ENCODE results near the gene CRLF1. TPM values are rescaled to one million over a fixed set of nuclear protein-coding genes. Genes with fewer than 3 reads are reported as not detected.

Gene CRLF1
- total and polyA plus RNA-seq, 2 donors (not counting 1 experiment from before 2014, with no cell fraction given) = not detected

DNA sequence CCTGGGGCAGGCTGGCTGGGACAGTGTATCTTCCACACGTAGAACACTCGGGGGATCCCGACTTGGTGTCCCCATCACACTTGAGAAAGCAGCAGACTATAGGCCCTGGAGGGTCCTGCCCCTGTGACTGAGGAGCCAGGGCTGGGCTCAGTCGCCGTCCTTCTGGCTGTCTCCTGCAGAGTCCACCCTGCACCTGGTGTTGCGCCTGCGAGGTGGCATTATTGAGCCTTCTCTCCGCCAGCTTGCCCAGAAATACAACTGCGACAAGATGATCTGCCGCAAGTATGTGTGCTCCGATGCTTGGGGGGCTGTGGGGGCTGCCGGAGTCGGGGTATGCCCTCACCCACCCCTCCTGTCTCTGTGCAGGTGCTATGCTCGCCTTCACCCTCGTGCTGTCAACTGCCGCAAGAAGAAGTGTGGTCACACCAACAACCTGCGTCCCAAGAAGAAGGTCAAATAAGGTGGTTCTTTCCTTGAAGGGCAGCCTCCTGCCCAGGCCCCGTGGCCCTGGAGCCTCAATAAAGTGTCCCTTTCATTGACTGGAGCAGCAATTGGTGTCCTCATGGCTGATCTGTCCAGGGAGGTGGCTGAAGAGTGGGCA lies 31.8 kb downstream of the CRLF1 start:
- H3K27me3 Mint-ChIP-seq = no peaks in the 10 kb centered on the region
- ATAC-seq (ENCODE audit: low read depth) (no peak), DNase-seq (no peak)
- Histone ChIP-seq H3K27ac (ENCODE audit: low read length in 2 of 2) (no peak overlapping the region), H4K20me1 (ENCODE audit: control insufficient read depth, insufficient read depth, low read length, poor library complexity, severe bottlenecking) (peaks cover 26% of the 10 kb centered on the region), H3K4me2 (replicated peaks; ENCODE audit: low read depth, low read length, poor library complexity, severe bottlenecking) (no peak overlapping the region), H3K79me2 (ENCODE audit: control insufficient read depth, insufficient read depth, low read length) (peaks cover 19% of the 10 kb centered on the region), H3K36me3 (replicated peaks in 1 of 2; ENCODE audit: control extremely low read depth in 1 of 2, control insufficient read depth in 1 of 2, extremely low read depth in 1 of 2, insufficient read depth in 2 of 2, low read length in 1 of 2) (peaks cover 0 to 42% of the 10 kb centered on the region in 2 experiments), H3K27me3 (replicated peaks in 1 of 4; ENCODE audit: control extremely low read depth in 1 of 4, control insufficient read depth in 3 of 4, insufficient read depth in 4 of 4, low read length in 3 of 4) (no peaks in the 10 kb centered on the region), H3K9me3 (ENCODE audit: control extremely low read depth in 1 of 3, control insufficient read depth in 2 of 3, insufficient read depth in 1 of 3, low read length in 2 of 3) (no peaks in the 10 kb centered on the region), H3K4me3 (ENCODE audit: control extremely low read depth in 1 of 5, extremely low read depth in 1 of 5, insufficient read depth in 1 of 5, low read depth in 2 of 5, low read length in 4 of 5) (no peak overlapping the region), H3K4me1 (ENCODE audit: control insufficient read depth in 2 of 2, insufficient read depth in 2 of 2, low read length in 2 of 2) (peaks cover 12 to 25% of the 10 kb centered on the region in 2 donors), H3K9ac (ENCODE audit: low read length) (no peak overlapping the region), H2AFZ (ENCODE audit: insufficient read depth, low read depth, low read length, poor library complexity, severe bottlenecking) (no peak overlapping the region)
- ChIA-PET POLR2A (no interaction called here), CTCF (interaction anchor here (0.8 kb wide), 1 partner anchor 790 kb away, joined by 3 read pairs; no protein-coding TSS in a partner anchor)
- 95% methylated on average over 17 of the region's 18 CpGs for WGBS (ENCODE audit: insufficient coverage)
- peaks cover 16% of the 10 kb centered on the region for H3K4me1 Mint-ChIP-seq
- H3K27ac Mint-ChIP-seq = peak overlapping the region; percentile 37
- H3K9me3 Mint-ChIP-seq (ENCODE audit: insufficient read depth) = no peaks in the 10 kb centered on the region
- intact Hi-C loops (cut with micrococcal nuclease) = loop anchor here (5.0 kb wide), 1 partner anchor 1497 kb away; the partner anchor contains the start of genes HAUS8 and MYO9B
- H3K4me3 Mint-ChIP-seq = no peak overlapping the region
- no peak for TF ChIP-seq EZH2 (IDR thresholded peaks at IDR 0.05; ENCODE audit: borderline replicate concordance, insufficient read depth, low read depth, low read length, poor library complexity, severe bottlenecking)

DNA sequence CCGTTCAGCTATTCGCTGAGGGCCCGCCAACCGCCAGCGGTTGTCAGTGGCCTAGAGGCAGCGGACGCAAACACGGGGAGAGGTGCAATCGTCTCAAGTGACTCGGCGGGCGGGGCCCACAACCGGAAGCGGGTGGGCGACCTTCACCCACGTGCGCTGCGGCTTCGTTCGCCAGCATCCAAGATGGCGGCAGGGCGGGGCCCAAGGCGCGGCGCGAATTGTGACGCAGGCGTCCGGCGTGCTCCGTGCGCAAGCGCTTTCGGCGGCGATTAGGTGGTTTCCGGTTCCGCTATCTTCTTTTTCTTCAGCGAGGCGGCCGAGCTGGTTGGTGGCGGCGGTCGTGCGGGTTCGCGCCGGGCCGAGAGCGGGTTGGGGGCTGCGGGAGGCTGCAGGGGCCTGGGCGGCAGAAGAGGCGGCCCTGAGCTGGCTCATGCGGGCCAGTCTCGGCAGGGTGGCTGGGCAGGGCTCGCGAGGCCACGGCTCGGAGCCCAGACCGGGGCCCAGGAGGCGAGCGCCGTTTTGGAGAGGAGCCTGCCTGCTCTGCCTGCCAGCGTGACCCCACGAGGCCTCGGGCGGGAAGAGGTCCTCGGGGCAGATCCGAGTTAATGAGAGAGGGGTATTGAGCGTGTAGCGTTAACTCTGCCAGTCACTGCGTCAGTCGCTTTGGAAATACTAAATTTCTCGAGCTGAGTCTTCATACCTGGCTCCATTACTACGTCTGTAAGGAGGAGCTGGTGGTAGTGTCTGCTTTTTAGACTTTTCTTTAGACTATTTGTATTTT lies 34.8 kb downstream of the CRLF1 start, which contains the start of gene UBA52:
Gene UBA52, plus strand, starts transcription at position 294 of the 781 bp plus-strand sequence. CDS start 1,444 bp downstream, outside the sequence.
- H3K4me1 ChIP-seq (ENCODE audit: control insufficient read depth in 2 of 2, insufficient read depth in 2 of 2, low read length in 2 of 2) = peaks cover 12 to 25% of the 10 kb centered on the region in 2 donors
- no peaks in the 10 kb centered on the region for H3K9me3 Mint-ChIP-seq (ENCODE audit: insufficient read depth)
- H3K4me2 ChIP-seq (replicated peaks; ENCODE audit: low read depth, low read length, poor library complexity, severe bottlenecking) = peak within 1 kb of the TSS; percentile 80
- H3K4me3 Mint-ChIP-seq = peak within 1 kb of the TSS; percentile 94
- H3K27ac ChIP-seq (ENCODE audit: low read length in 2 of 2) = peak within 1 kb of the TSS; percentile 85 to 95
- DNase-seq (peak; percentile 99), ATAC-seq (ENCODE audit: low read depth) (peak; percentile 93)
- H3K4me1 Mint-ChIP-seq = peaks cover 16% of the 10 kb centered on the region
- under 1% methylated on average over 75 of the region's 75 CpGs for WGBS (ENCODE audit: insufficient coverage)
- no peaks in the 10 kb centered on the region for H3K27me3 Mint-ChIP-seq
- peak within 1 kb of the TSS; percentile 90 for H3K27ac Mint-ChIP-seq
- H3K27me3 ChIP-seq (replicated peaks in 1 of 4; ENCODE audit: control extremely low read depth in 1 of 4, control insufficient read depth in 3 of 4, insufficient read depth in 4 of 4, low read length in 3 of 4) = no peaks in the 10 kb centered on the region
- H3K9ac ChIP-seq (ENCODE audit: low read length) = peak within 1 kb of the TSS; percentile 93
- H3K9me3 ChIP-seq (ENCODE audit: control extremely low read depth in 1 of 3, control insufficient read depth in 2 of 3, insufficient read depth in 1 of 3, low read length in 2 of 3) = no peaks in the 10 kb centered on the region
- TF ChIP-seq, protein P1, sequence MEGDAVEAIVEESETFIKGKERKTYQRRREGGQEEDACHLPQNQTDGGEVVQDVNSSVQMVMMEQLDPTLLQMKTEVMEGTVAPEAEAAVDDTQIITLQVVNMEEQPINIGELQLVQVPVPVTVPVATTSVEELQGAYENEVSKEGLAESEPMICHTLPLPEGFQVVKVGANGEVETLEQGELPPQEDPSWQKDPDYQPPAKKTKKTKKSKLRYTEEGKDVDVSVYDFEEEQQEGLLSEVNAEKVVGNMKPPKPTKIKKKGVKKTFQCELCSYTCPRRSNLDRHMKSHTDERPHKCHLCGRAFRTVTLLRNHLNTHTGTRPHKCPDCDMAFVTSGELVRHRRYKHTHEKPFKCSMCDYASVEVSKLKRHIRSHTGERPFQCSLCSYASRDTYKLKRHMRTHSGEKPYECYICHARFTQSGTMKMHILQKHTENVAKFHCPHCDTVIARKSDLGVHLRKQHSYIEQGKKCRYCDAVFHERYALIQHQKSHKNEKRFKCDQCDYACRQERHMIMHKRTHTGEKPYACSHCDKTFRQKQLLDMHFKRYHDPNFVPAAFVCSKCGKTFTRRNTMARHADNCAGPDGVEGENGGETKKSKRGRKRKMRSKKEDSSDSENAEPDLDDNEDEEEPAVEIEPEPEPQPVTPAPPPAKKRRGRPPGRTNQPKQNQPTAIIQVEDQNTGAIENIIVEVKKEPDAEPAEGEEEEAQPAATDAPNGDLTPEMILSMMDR (IDR thresholded peaks at IDR 0.05) = no peak
- no peak for TF ChIP-seq EZH2 (IDR thresholded peaks at IDR 0.05; ENCODE audit: borderline replicate concordance, insufficient read depth, low read depth, low read length, poor library complexity, severe bottlenecking)
- H3K4me3 ChIP-seq (ENCODE audit: control extremely low read depth in 1 of 5, extremely low read depth in 1 of 5, insufficient read depth in 1 of 5, low read depth in 2 of 5, low read length in 4 of 5) = peak within 1 kb of the TSS; percentile 69 to 94 (median 86)
- CTCF ChIA-PET = interaction anchor here (0.6 to 3.7 kb wide), 13 partner anchors 12 to 275 kb away, joined by 3 to 26 read pairs (median 3); partner anchors contain the start of genes ELL, KXD1 and REX1BD
- POLR2A ChIA-PET = interaction anchor here (0.7 to 1.8 kb wide), 13 partner anchors 12 to 817 kb away, joined by 3 to 26 read pairs (median 5); partner anchors contain the start of genes COPE, DDX49, ELL and KXD1
- peaks cover 31% of the 10 kb centered on the region for H4K20me1 ChIP-seq (ENCODE audit: control insufficient read depth, insufficient read depth, low read length, poor library complexity, severe bottlenecking)
- H2AFZ ChIP-seq (ENCODE audit: insufficient read depth, low read depth, low read length, poor library complexity, severe bottlenecking) = peak within 1 kb of the TSS; percentile 65
- intact Hi-C loops (cut with micrococcal nuclease) = loop anchor here (1.0 to 5.0 kb wide), 6 partner anchors 14 to 1494 kb away; partner anchors contain the start of genes ELL, HAUS8, KXD1 and MYO9B
- peaks cover 19% of the 10 kb centered on the region for H3K79me2 ChIP-seq (ENCODE audit: control insufficient read depth, insufficient read depth, low read length)
- peaks cover 0 to 54% of the 10 kb centered on the region in 2 experiments for H3K36me3 ChIP-seq (replicated peaks in 1 of 2; ENCODE audit: control extremely low read depth in 1 of 2, control insufficient read depth in 1 of 2, extremely low read depth in 1 of 2, insufficient read depth in 2 of 2, low read length in 1 of 2)

All from B cell (primary cell).